Measurements from ENCODE around the gene U2AF2.

- TF ChIP-seq CTCF (IDR thresholded peaks at IDR 0.05) (no peak), REST (IDR thresholded peaks at IDR 0.05) (no peak), PBX3 (IDR thresholded peaks at IDR 0.05) (no peak), POLR2A (IDR thresholded peaks at IDR 0.05; ENCODE audit: low read length) (no peak), MAX (IDR thresholded peaks at IDR 0.05) (no peak), RAD21 (conservative IDR thresholded peaks at IDR 0.05 in 1 of 2, IDR thresholded peaks at IDR 0.05 in 1 of 2) (no peak), MAFK (IDR thresholded peaks at IDR 0.05; ENCODE audit: partially characterized antibody) (no peak), SREBF2 (IDR thresholded peaks at IDR 0.05) (no peak), HOXB5 (CRISPR knock-in tag; IDR thresholded peaks at IDR 0.05) (no peak), EHF (CRISPR knock-in tag; IDR thresholded peaks at IDR 0.05) (no peak), HOXA7 (CRISPR knock-in tag; IDR thresholded peaks at IDR 0.05) (no peak), KDM1A (IDR thresholded peaks at IDR 0.05; ENCODE audit: low read depth) (no peak), ZC3H11A (IDR thresholded peaks at IDR 0.05) (no peak), EP300 (IDR thresholded peaks at IDR 0.05) (no peak)
Measured at GRCh38 chr19:55660991-55661390, 6.2 kb downstream of the U2AF2 start.
